Measurements from ENCODE around the gene DOCK6. TPM values are rescaled to one million over a fixed set of nuclear protein-coding genes. Genes with fewer than 3 reads are reported as not detected.

The DOCK6 gene
- polyA plus RNA-seq, 1 donor from 2014 or later = not detected

DNA sequence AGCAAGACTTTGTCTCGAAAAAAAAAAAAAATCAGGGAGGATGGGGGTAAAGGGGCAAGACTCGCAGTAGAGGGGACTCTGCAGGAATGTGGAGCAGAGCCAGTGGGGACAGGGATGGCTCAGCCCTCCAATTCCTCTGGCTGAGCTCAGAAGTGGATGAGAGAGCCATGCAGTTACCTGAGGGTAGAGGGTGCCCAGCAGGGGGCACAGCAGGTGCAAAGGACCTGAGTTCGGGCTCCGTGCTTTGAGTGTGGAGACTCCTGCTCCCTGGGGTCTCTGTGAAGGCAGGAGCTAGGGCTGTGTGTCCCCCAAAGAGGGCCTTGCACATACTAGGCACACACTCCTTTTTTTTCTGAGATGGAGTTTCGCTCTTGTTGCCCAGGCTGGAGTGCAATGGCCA, 7.7 kb downstream of the DOCK6 start:
- Histone ChIP-seq H3F3A (ENCODE audit: insufficient read depth, low read length, poor library complexity, severe bottlenecking) (no peaks in the 10 kb centered on the region), H3K36me3 (ENCODE audit: insufficient read depth, low read length) (no peaks in the 10 kb centered on the region), H2AFZ (ENCODE audit: low read depth, low read length) (no peak overlapping the region), H3K9me2 (ENCODE audit: insufficient read depth, low read length) (no peaks in the 10 kb centered on the region), H3K4me3 (ENCODE audit: low read length) (no peak overlapping the region), H3K27ac (ENCODE audit: low read length) (no peak overlapping the region), H4K20me1 (ENCODE audit: insufficient read depth) (no peaks in the 10 kb centered on the region), H3K9ac (ENCODE audit: low read length) (no peak overlapping the region), H3K79me2 (replicated peaks; ENCODE audit: insufficient read depth, low read length) (no peaks in the 10 kb centered on the region), H3K9me3 (ENCODE audit: low read length) (no peaks in the 10 kb centered on the region), H3K27me3 (ENCODE audit: insufficient read depth, low read depth, low read length) (no peaks in the 10 kb centered on the region), H3K4me2 (ENCODE audit: low read length) (no peak overlapping the region)
- TF ChIP-seq EP300 (conservative IDR thresholded peaks at IDR 0.05; ENCODE audit: poor library complexity, severe bottlenecking) (no peak), RAD21 (conservative IDR thresholded peaks at IDR 0.05) (no peak), POLR2AphosphoS5 (IDR thresholded peaks at IDR 0.05) (no peak), MXI1 (conservative IDR thresholded peaks at IDR 0.05; ENCODE audit: poor library complexity, severe bottlenecking) (no peak), CTCF (IDR thresholded peaks at IDR 0.05; ENCODE audit: poor library complexity, severe bottlenecking) (no peak), TAF1 (IDR thresholded peaks at IDR 0.05; ENCODE audit: low read depth) (no peak), EZH2 (IDR thresholded peaks at IDR 0.05; ENCODE audit: borderline replicate concordance, insufficient read depth, low read length, poor library complexity, severe bottlenecking) (no peak), SMC3 (conservative IDR thresholded peaks at IDR 0.05; ENCODE audit: poor library complexity) (no peak)
- TF ChIP-seq, protein P1, sequence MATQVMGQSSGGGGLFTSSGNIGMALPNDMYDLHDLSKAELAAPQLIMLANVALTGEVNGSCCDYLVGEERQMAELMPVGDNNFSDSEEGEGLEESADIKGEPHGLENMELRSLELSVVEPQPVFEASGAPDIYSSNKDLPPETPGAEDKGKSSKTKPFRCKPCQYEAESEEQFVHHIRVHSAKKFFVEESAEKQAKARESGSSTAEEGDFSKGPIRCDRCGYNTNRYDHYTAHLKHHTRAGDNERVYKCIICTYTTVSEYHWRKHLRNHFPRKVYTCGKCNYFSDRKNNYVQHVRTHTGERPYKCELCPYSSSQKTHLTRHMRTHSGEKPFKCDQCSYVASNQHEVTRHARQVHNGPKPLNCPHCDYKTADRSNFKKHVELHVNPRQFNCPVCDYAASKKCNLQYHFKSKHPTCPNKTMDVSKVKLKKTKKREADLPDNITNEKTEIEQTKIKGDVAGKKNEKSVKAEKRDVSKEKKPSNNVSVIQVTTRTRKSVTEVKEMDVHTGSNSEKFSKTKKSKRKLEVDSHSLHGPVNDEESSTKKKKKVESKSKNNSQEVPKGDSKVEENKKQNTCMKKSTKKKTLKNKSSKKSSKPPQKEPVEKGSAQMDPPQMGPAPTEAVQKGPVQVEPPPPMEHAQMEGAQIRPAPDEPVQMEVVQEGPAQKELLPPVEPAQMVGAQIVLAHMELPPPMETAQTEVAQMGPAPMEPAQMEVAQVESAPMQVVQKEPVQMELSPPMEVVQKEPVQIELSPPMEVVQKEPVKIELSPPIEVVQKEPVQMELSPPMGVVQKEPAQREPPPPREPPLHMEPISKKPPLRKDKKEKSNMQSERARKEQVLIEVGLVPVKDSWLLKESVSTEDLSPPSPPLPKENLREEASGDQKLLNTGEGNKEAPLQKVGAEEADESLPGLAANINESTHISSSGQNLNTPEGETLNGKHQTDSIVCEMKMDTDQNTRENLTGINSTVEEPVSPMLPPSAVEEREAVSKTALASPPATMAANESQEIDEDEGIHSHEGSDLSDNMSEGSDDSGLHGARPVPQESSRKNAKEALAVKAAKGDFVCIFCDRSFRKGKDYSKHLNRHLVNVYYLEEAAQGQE (IDR thresholded peaks at IDR 0.05; ENCODE audit: borderline replicate concordance) = no peak

DNA sequence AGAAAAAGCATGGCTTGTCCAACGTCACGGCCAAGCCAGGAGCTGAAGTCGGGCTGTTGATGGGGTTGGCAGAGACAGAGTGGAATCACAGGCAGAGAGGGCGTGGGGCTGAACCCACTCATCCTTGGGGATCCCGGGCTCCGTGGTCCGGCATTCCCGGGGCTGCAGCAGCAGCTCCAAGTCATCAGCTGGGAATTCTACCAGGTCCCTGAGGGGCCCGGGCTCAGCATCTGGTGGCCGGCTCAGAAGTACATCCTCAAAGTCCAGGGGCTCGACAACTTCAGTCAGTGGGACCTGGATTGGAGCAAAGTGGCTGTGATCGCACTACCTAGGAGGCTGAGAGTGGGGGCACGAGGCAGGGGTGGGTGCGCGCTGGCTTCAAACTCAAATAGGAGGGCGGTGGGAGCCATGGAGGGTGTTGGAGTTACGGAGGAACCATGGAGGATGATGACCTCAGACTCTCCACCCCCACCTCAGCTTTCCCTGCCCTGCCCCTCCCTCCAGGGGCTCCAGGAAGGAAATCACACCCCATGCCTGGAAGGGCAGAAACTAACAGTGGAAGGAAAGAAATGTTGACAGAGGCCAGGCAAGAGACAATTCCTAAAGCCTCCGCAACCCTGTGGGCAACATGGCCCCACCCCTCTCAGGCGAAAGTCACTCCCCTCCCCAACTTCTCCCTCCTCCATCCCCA, 9.5 kb downstream of the DOCK6 start:
- no peaks in the 10 kb centered on the region for H4K20me1 ChIP-seq (ENCODE audit: insufficient read depth)
- H3K79me2 ChIP-seq (replicated peaks; ENCODE audit: insufficient read depth, low read length) = no peaks in the 10 kb centered on the region
- H2AFZ ChIP-seq (ENCODE audit: low read depth, low read length) = no peak overlapping the region
- TF ChIP-seq, protein P1 (IDR thresholded peaks at IDR 0.05; ENCODE audit: borderline replicate concordance) = no peak
- TF ChIP-seq EP300 (conservative IDR thresholded peaks at IDR 0.05; ENCODE audit: poor library complexity, severe bottlenecking) (no peak), SMC3 (conservative IDR thresholded peaks at IDR 0.05; ENCODE audit: poor library complexity) (no peak), EZH2 (IDR thresholded peaks at IDR 0.05; ENCODE audit: borderline replicate concordance, insufficient read depth, low read length, poor library complexity, severe bottlenecking) (no peak), MXI1 (conservative IDR thresholded peaks at IDR 0.05; ENCODE audit: poor library complexity, severe bottlenecking) (no peak), CTCF (IDR thresholded peaks at IDR 0.05; ENCODE audit: poor library complexity, severe bottlenecking) (no peak), POLR2AphosphoS5 (IDR thresholded peaks at IDR 0.05) (no peak), RAD21 (conservative IDR thresholded peaks at IDR 0.05) (no peak), TAF1 (IDR thresholded peaks at IDR 0.05; ENCODE audit: low read depth) (no peak)
- H3K9ac ChIP-seq (ENCODE audit: low read length) = no peak overlapping the region
- no peak overlapping the region for H3K4me3 ChIP-seq (ENCODE audit: low read length)
- H3F3A ChIP-seq (ENCODE audit: insufficient read depth, low read length, poor library complexity, severe bottlenecking) = no peaks in the 10 kb centered on the region
- no peak overlapping the region for H3K4me2 ChIP-seq (ENCODE audit: low read length)
- H3K9me3 ChIP-seq (ENCODE audit: low read length) = no peaks in the 10 kb centered on the region
- H3K36me3 ChIP-seq (ENCODE audit: insufficient read depth, low read length) = no peaks in the 10 kb centered on the region
- H3K27ac ChIP-seq (ENCODE audit: low read length) = no peak overlapping the region
- H3K9me2 ChIP-seq (ENCODE audit: insufficient read depth, low read length) = no peaks in the 10 kb centered on the region
- H3K27me3 ChIP-seq (ENCODE audit: insufficient read depth, low read depth, low read length) = no peaks in the 10 kb centered on the region

Data from neural cell (in vitro differentiated cells).